ENCODE results near the gene NCOA5.

The NCOA5 gene

GRCh38 chr20:46089417-46090388 lies at the start of gene NCOA5:
NCOA5 (minus strand) TSS chr20:46089962; CDS start chr20:46079424, 10,538 bp downstream.
- H3K9me3 Mint-ChIP-seq: no peaks in the 10 kb centered on the region
- H3K36me3 Mint-ChIP-seq: peaks cover 3% of the 10 kb centered on the region
- H3K27me3 Mint-ChIP-seq: no peaks in the 10 kb centered on the region
- H3K4me3 Mint-ChIP-seq: peak within 1 kb of the TSS; percentile 95
- H3K4me1 Mint-ChIP-seq: peaks cover 50% of the 10 kb centered on the region
- peak within 1 kb of the TSS; percentile 95 for H3K27ac Mint-ChIP-seq

- peaks cover 15% of the 10 kb centered on the region for H3K27me3 Mint-ChIP-seq
- no peaks in the 10 kb centered on the region for H3K36me3 Mint-ChIP-seq
- H3K4me1 Mint-ChIP-seq: no peaks in the 10 kb centered on the region
- H3K27ac Mint-ChIP-seq: no peak overlapping the region
- H3K4me3 Mint-ChIP-seq: no peak overlapping the region
- H3K9me3 Mint-ChIP-seq: no peaks in the 10 kb centered on the region
Observed at GRCh38 chr20:46139266-46139889, 49.6 kb upstream of the NCOA5 start.

- H3K4me1 Mint-ChIP-seq: no peaks in the 10 kb centered on the region
- H3K4me3 Mint-ChIP-seq: no peak overlapping the region
- no peaks in the 10 kb centered on the region for H3K9me3 Mint-ChIP-seq
- no peak overlapping the region for H3K27ac Mint-ChIP-seq
- peaks cover 19% of the 10 kb centered on the region for H3K27me3 Mint-ChIP-seq
- no peaks in the 10 kb centered on the region for H3K36me3 Mint-ChIP-seq
Observed at GRCh38 chr20:46137816-46138215, 48.1 kb upstream of the NCOA5 start.

GRCh38 chr20:46135856-46136633 lies 46.3 kb upstream of the NCOA5 start:
- H3K36me3 Mint-ChIP-seq: no peaks in the 10 kb centered on the region
- H3K27me3 Mint-ChIP-seq: peaks cover 18% of the 10 kb centered on the region
- H3K4me3 Mint-ChIP-seq: no peak overlapping the region
- H3K4me1 Mint-ChIP-seq: no peaks in the 10 kb centered on the region
- no peaks in the 10 kb centered on the region for H3K9me3 Mint-ChIP-seq
- H3K27ac Mint-ChIP-seq: no peak overlapping the region

- peaks cover 18% of the 10 kb centered on the region for H3K27me3 Mint-ChIP-seq
- no peaks in the 10 kb centered on the region for H3K4me1 Mint-ChIP-seq
- H3K9me3 Mint-ChIP-seq: no peaks in the 10 kb centered on the region
- no peaks in the 10 kb centered on the region for H3K36me3 Mint-ChIP-seq
- no peak overlapping the region for H3K27ac Mint-ChIP-seq
- H3K4me3 Mint-ChIP-seq: no peak overlapping the region
Observed at GRCh38 chr20:46134716-46135115, 45.0 kb upstream of the NCOA5 start.

GRCh38 chr20:46133886-46134654 lies 44.3 kb upstream of the NCOA5 start:
- H3K27me3 Mint-ChIP-seq: peaks cover 16% of the 10 kb centered on the region

GRCh38 chr20:46132705-46133120 lies 43.0 kb upstream of the NCOA5 start:
- no peak overlapping the region for H3K27ac Mint-ChIP-seq
- H3K4me3 Mint-ChIP-seq: no peak overlapping the region
- no peaks in the 10 kb centered on the region for H3K9me3 Mint-ChIP-seq
- no peaks in the 10 kb centered on the region for H3K4me1 Mint-ChIP-seq
- H3K27me3 Mint-ChIP-seq: peaks cover 16% of the 10 kb centered on the region
- no peaks in the 10 kb centered on the region for H3K36me3 Mint-ChIP-seq

More at GRCh38 chr20:46133886-46134654, 44.3 kb upstream of the NCOA5 start:
- Mint-ChIP-seq H3K36me3 (no peaks in the 10 kb centered on the region), H3K4me1 (no peaks in the 10 kb centered on the region), H3K9me3 (no peaks in the 10 kb centered on the region), H3K4me3 (no peak overlapping the region), H3K27ac (no peak overlapping the region)

- no peaks in the 10 kb centered on the region for H3K4me1 Mint-ChIP-seq
Observed at GRCh38 chr20:46131396-46131795, 41.6 kb upstream of the NCOA5 start.

GRCh38 chr20:46130534-46130933 lies 40.8 kb upstream of the NCOA5 start:
- Mint-ChIP-seq H3K9me3 (no peaks in the 10 kb centered on the region), H3K36me3 (peaks cover 4% of the 10 kb centered on the region), H3K4me1 (no peaks in the 10 kb centered on the region), H3K27ac (no peak overlapping the region), H3K27me3 (peaks cover 14% of the 10 kb centered on the region), H3K4me3 (no peak overlapping the region)

More at GRCh38 chr20:46131396-46131795, 41.6 kb upstream of the NCOA5 start:
- Mint-ChIP-seq H3K36me3 (peaks cover 2% of the 10 kb centered on the region), H3K9me3 (no peaks in the 10 kb centered on the region), H3K4me3 (no peak overlapping the region), H3K27ac (no peak overlapping the region), H3K27me3 (peaks cover 16% of the 10 kb centered on the region)

- Mint-ChIP-seq H3K4me3 (no peak overlapping the region), H3K27ac (no peak overlapping the region), H3K4me1 (no peaks in the 10 kb centered on the region), H3K27me3 (peaks cover 13% of the 10 kb centered on the region), H3K36me3 (peaks cover 6% of the 10 kb centered on the region), H3K9me3 (no peaks in the 10 kb centered on the region)
Observed at GRCh38 chr20:46129955-46130481, 40.3 kb upstream of the NCOA5 start.

- H3K36me3 Mint-ChIP-seq: peaks cover 11% of the 10 kb centered on the region
- no peaks in the 10 kb centered on the region for H3K4me1 Mint-ChIP-seq
- H3K27me3 Mint-ChIP-seq: peaks cover 10% of the 10 kb centered on the region
- no peak overlapping the region for H3K4me3 Mint-ChIP-seq
- no peak overlapping the region for H3K27ac Mint-ChIP-seq
- no peaks in the 10 kb centered on the region for H3K9me3 Mint-ChIP-seq
Observed at GRCh38 chr20:46128310-46129151, 38.8 kb upstream of the NCOA5 start.

GRCh38 chr20:46127396-46128010 lies 37.7 kb upstream of the NCOA5 start:
- Mint-ChIP-seq H3K36me3 (peaks cover 11% of the 10 kb centered on the region), H3K27me3 (peaks cover 5% of the 10 kb centered on the region), H3K4me3 (no peak overlapping the region), H3K27ac (no peak overlapping the region), H3K4me1 (no peaks in the 10 kb centered on the region), H3K9me3 (no peaks in the 10 kb centered on the region)

GRCh38 chr20:46126440-46127056 lies 36.8 kb upstream of the NCOA5 start:
- H3K36me3 Mint-ChIP-seq: peaks cover 11% of the 10 kb centered on the region
- no peak overlapping the region for H3K27ac Mint-ChIP-seq
- no peak overlapping the region for H3K4me3 Mint-ChIP-seq
- H3K27me3 Mint-ChIP-seq: peaks cover 2% of the 10 kb centered on the region
- H3K4me1 Mint-ChIP-seq: no peaks in the 10 kb centered on the region
- no peaks in the 10 kb centered on the region for H3K9me3 Mint-ChIP-seq
